Kidney (tissue), 14 donors: ENCODE data around the gene DRP2. TPM values are rescaled to one million over a fixed set of nuclear protein-coding genes. Genes with fewer than 3 reads are reported as not detected.

Experiments used
- DNase-seq, 5 donors: peaks; one replicate each; pipeline ENCODE4 v3.0.0-alpha.2; 2013 to 2020
- FAIRE-seq: peaks from 2 replicates; lab custom pipeline; 2012; peaks lifted over from hg19 to GRCh38; lab: Jason Lieb, UNC
- H3K27ac ChIP-seq, 2 donors: one replicate each; pipeline ENCODE4 v1.7.0; 2013; ENCODE audit warnings: low read depth in 2 of 2, low read length in 2 of 2, inconsistent platforms in 1 of 2
- H3K27me3 ChIP-seq: one replicate; pipeline ENCODE4 v1.7.1; 2013; ENCODE audit warnings: low read length, inconsistent platforms; ENCODE audit not compliant: control insufficient read depth, insufficient read depth
- H3K36me3 ChIP-seq, 3 donors: one replicate each; pipeline versions ENCODE4 v1.7.0 to v1.7.1; 2013; ENCODE audit warnings: low read length in 3 of 3, control low read depth in 1 of 3, inconsistent platforms in 1 of 3; ENCODE audit not compliant: insufficient read depth in 3 of 3, control insufficient read depth in 2 of 3
- H3K4me1 ChIP-seq, 3 donors: one replicate each; pipeline versions ENCODE4 v1.7.0 to v1.7.1; 2013; ENCODE audit warnings: low read length in 3 of 3, inconsistent platforms in 1 of 3, low read depth in 1 of 3; ENCODE audit not compliant: control insufficient read depth in 2 of 3, insufficient read depth in 2 of 3
- H3K4me3 ChIP-seq, 3 donors: one replicate each; pipeline versions ENCODE4 v1.7.0 to v1.8.1; 2013; ENCODE audit warnings: low read length in 3 of 3, control low read depth in 1 of 3, inconsistent platforms in 1 of 3
- H3K9ac ChIP-seq, 3 donors: one replicate each; pipeline versions ENCODE4 v1.7.0 to v1.7.1; 2013; ENCODE audit warnings: low read length in 3 of 3, control low read depth in 1 of 3, inconsistent platforms in 1 of 3
- H3K9me3 ChIP-seq, 3 donors: one replicate each; pipeline versions ENCODE4 v1.7.0 to v1.7.1; 2013; ENCODE audit warnings: low read length in 3 of 3, control low read depth in 1 of 3, inconsistent platforms in 1 of 3; ENCODE audit not compliant: control insufficient read depth in 2 of 3, insufficient read depth in 1 of 3
- intact Hi-C: fragments of 100-400 bp; cut with DNase I; formaldehyde crosslinking; loops from one replicate; pipeline ENCODE4 v1.11.1; 2022
- polyA plus RNA-seq: library from polyadenylated mRNA; stranded (reverse); fragments of 350-450 nt; fragmentation: Illumina TruSeq; extraction: RNeasy Lipid Tissue Mini Kit (QIAGEN cat#74804); gene quantifications from one replicate; pipeline ENCODE4 v1.2.3, GENCODE V29; 2014; ENCODE audit warnings: low read depth, low replicate concordance; ENCODE audit not compliant: insufficient read depth
- total RNA-seq: library from RNA; stranded (reverse); fragmentation: NEBNext Ultra II Directional; extraction: Animal tissue kit (Norgen Biotek cat#: 25700); gene quantifications from one replicate; pipeline ENCODE4 v1.2.1, GENCODE V29; 2021
- TF ChIP-seq, protein P1 (sequence below): IDR thresholded peaks from 3 replicates; pipeline ENCODE4 v1.5.1; 2012; ENCODE audit warnings: mild to moderate bottlenecking, moderate library complexity, borderline replicate concordance; ENCODE audit not compliant: insufficient read depth; ENCODE audit errors: extremely low read depth
- donor health status: control.
- donor health status: control.
- donor health status: control.
- donor health status: control.
- donor health status: control.
- donor health status: DM: yes; HTN: yes; CAD: no.
- donor health status: Normal renal cell carcinoma (clear cell type).

The DRP2 gene
- total and polyA plus RNA-seq, 2 donors from 2014 or later: 0.16 TPM; not detected in 1

DNA sequence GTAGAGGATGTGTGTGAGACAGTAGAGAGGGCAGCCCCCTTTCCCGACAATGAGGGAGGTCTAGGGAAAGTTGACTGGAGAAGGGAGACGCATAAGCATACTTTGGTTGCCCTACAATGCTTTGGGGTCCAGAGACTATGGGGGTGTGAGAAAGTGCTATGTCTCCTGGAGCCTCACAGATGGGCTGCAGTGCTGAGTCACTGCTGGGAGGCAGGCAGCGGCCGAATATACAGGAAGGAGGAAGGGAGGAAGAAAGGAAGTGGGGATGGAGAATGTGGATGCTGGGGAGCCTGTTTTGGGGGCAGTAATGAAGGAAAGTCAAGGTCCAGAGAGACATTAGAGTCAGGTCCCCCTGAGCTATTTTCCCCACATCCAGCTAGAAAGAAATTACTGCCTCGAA is 12.7 kb downstream of the DRP2 start:
- FAIRE-seq: no peak
- H3K4me3 ChIP-seq: no peak overlapping the region
- H3K4me1 ChIP-seq: no peaks in the 10 kb centered on the region
- no peak for DNase-seq
- no peaks in the 10 kb centered on the region for H3K27me3 ChIP-seq
- no peaks in the 10 kb centered on the region for H3K36me3 ChIP-seq
- H3K27ac ChIP-seq: no peak overlapping the region
- TF ChIP-seq, protein P1, sequence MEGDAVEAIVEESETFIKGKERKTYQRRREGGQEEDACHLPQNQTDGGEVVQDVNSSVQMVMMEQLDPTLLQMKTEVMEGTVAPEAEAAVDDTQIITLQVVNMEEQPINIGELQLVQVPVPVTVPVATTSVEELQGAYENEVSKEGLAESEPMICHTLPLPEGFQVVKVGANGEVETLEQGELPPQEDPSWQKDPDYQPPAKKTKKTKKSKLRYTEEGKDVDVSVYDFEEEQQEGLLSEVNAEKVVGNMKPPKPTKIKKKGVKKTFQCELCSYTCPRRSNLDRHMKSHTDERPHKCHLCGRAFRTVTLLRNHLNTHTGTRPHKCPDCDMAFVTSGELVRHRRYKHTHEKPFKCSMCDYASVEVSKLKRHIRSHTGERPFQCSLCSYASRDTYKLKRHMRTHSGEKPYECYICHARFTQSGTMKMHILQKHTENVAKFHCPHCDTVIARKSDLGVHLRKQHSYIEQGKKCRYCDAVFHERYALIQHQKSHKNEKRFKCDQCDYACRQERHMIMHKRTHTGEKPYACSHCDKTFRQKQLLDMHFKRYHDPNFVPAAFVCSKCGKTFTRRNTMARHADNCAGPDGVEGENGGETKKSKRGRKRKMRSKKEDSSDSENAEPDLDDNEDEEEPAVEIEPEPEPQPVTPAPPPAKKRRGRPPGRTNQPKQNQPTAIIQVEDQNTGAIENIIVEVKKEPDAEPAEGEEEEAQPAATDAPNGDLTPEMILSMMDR: no peak
- intact Hi-C loops: no loop called here
- H3K9me3 ChIP-seq: no peaks in the 10 kb centered on the region
- no peak overlapping the region for H3K9ac ChIP-seq

DNA sequence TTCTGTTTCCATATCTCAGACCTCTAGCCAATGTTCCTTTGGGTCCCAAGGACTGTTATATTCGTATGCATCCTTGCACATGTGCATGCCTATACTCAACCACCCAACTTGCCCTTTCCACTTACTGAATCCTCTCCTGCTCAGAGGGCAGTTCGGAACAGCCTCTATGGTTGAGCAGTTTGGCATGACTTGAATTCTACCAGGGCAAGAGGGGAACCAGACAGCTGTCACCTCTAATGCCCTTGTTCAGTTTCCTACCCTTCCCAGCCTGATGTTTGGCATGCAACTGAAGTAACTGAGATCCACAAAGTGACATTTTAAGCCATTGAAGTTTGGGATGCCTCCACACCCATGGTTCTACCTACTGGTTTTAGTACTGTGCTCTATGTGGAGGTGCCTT is 17.5 kb downstream of the DRP2 start:
- DNase-seq: no peak
- intact Hi-C loops: no loop called here
- TF ChIP-seq, protein P1: no peak
- Histone ChIP-seq H3K9me3 (no peaks in the 10 kb centered on the region), H3K27me3 (no peaks in the 10 kb centered on the region), H3K9ac (no peak overlapping the region), H3K36me3 (no peaks in the 10 kb centered on the region), H3K4me3 (no peak overlapping the region), H3K4me1 (no peaks in the 10 kb centered on the region), H3K27ac (no peak overlapping the region)
- no peak for FAIRE-seq

DNA sequence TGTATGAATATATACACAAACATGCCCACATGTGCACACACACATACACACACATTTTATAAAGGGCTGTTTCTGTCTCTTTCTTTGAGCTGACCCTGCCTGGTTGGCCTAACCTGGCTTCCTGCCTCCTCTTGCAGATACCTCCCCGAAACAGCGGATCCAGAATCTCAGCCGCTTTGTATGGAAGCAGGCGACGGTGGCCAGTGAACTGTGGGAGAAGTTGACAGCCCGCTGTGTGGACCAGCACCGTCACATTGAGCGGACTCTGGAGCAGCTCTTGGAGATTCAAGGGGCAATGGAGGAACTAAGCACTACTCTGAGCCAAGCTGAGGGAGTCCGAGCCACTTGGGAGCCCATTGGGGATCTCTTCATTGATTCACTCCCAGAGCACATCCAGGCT is 21.9 kb downstream of the DRP2 start:
- Histone ChIP-seq H3K36me3 (no peaks in the 10 kb centered on the region), H3K27ac (no peak overlapping the region), H3K27me3 (no peaks in the 10 kb centered on the region), H3K4me3 (no peak overlapping the region), H3K4me1 (no peaks in the 10 kb centered on the region), H3K9me3 (no peaks in the 10 kb centered on the region), H3K9ac (no peak overlapping the region)
- FAIRE-seq (no peak), DNase-seq (no peak)
- TF ChIP-seq, protein P1: no peak
- intact Hi-C loops: no loop called here

DNA sequence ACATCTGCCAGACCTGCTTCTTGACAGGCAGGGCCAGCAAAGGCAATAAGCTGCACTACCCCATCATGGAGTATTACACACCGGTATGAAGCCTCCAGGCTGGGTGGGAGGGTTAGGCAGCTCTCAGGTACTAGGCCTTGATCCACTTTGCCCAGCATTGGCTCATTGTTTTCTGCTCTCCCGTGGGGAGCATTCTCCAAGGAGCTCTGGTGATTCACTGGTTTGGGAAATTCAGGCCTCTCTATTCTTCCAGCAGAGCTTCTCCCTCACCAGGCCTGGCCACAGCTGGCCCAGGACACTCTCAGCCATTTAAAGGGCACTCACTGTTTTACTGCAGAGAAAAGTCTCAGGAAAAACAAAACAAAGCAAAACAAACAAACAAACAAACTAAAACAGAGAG is 33.0 kb downstream of the DRP2 start:
- intact Hi-C loops: no loop called here
- no peak overlapping the region for H3K4me3 ChIP-seq
- no peaks in the 10 kb centered on the region for H3K27me3 ChIP-seq
- FAIRE-seq (no peak), DNase-seq (no peak)
- H3K4me1 ChIP-seq: no peaks in the 10 kb centered on the region
- H3K9me3 ChIP-seq: no peaks in the 10 kb centered on the region
- no peaks in the 10 kb centered on the region for H3K36me3 ChIP-seq
- H3K27ac ChIP-seq: no peak overlapping the region
- TF ChIP-seq, protein P1: no peak
- H3K9ac ChIP-seq: no peak overlapping the region
